Lower lobe of right lung (tissue), 2 donors: ENCODE results near the gene TBC1D20. TPM values are rescaled to one million over a fixed set of nuclear protein-coding genes. Genes with fewer than 3 reads are reported as not detected.
"Not testable (repeated sequence)": the region's sequence is repeated elsewhere in the genome, so short reads cannot be mapped to it uniquely, and the experiment has no call there.

Source experiments
- ATAC-seq, 2 donors: fragments of 200-7000 bp; cut with Tn5 transposase; one replicate each; pipeline ENCODE4 v1.9.1; 2020 to 2022; ENCODE audit warnings: mild to moderate bottlenecking in 2 of 2, moderate library complexity in 2 of 2
- DNase-seq: peaks from one replicate; pipeline ENCODE4 v3.0.0-alpha.2; 2020
- H3K27ac ChIP-seq: fragments of 200-600 bp; one replicate; pipeline ENCODE4 v1.8.0; 2022
- H3K27me3 ChIP-seq: fragments of 200-600 bp; one replicate; pipeline ENCODE4 v1.8.0; 2022; ENCODE audit warnings: low read depth
- H3K36me3 ChIP-seq: fragments of 200-600 bp; one replicate; pipeline ENCODE4 v1.8.0; 2022; ENCODE audit warnings: mild to moderate bottlenecking
- H3K4me1 ChIP-seq: fragments of 200-600 bp; one replicate; pipeline ENCODE4 v1.8.0; 2022
- H3K4me3 ChIP-seq: fragments of 200-600 bp; one replicate; pipeline ENCODE4 v1.8.0; 2022; ENCODE audit warnings: mild to moderate bottlenecking
- H3K9me3 ChIP-seq: fragments of 200-600 bp; one replicate; pipeline ENCODE4 v1.8.0; 2022
- CTCF ChIP-seq: fragments of 200-600 bp; IDR thresholded peaks from one replicate; pipeline ENCODE4 v1.8.0; 2022; ENCODE audit warnings: antibody characterized with exemption, mild to moderate bottlenecking
- intact Hi-C: fragments of 100-400 bp; cut with DNase I; formaldehyde crosslinking; loops from one replicate; pipeline ENCODE4 v1.11.0; 2022
- long read RNA-seq: library from polyadenylated mRNA; unstranded; transcript quantifications from one replicate; pipeline ENCODE4 v2.0.0, GENCODE V29; 2021
- total RNA-seq: library from RNA; stranded (reverse); fragmentation: NEBNext Ultra II Directional; extraction: Animal tissue kit (Norgen Biotek cat#: 25700); gene quantifications from one replicate; pipeline ENCODE4 v1.2.1, GENCODE V29; 2021
- donor health status: DM: no; HTN: yes; CAD: no; lungs with severe emphysema.

Gene TBC1D20, protein sequence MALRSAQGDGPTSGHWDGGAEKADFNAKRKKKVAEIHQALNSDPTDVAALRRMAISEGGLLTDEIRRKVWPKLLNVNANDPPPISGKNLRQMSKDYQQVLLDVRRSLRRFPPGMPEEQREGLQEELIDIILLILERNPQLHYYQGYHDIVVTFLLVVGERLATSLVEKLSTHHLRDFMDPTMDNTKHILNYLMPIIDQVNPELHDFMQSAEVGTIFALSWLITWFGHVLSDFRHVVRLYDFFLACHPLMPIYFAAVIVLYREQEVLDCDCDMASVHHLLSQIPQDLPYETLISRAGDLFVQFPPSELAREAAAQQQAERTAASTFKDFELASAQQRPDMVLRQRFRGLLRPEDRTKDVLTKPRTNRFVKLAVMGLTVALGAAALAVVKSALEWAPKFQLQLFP
- 40.3 TPM for total RNA-seq
- long read RNA-seq, full-length matches to known transcripts, result 37 of 70 reads
- long read RNA-seq, partial matches to known transcripts, result 13 of 70 reads
- long read RNA-seq, other reads (novel, unspliced or antisense), result 20 of 70 reads

GRCh38 chr20:462199-462991 is at the start of gene TBC1D20:
Gene TBC1D20 (minus strand): TSS chr20:462533. CDS start chr20:462405, 128 bp downstream.
- DNase-seq (peak; percentile 90), ATAC-seq (peak; percentile 98)
- H3K4me1 ChIP-seq, result peaks cover 48% of the 10 kb centered on the region
- no peaks in the 10 kb centered on the region for H3K9me3 ChIP-seq
- no peak for TF ChIP-seq CTCF
- H3K27ac ChIP-seq, result peak within 1 kb of the TSS; percentile 90
- H3K4me3 ChIP-seq, result peak within 1 kb of the TSS; percentile 86
- H3K36me3 ChIP-seq, result no peaks in the 10 kb centered on the region
- no peaks in the 10 kb centered on the region for H3K27me3 ChIP-seq
- intact Hi-C loops, result no loop called here

- H3K9me3 ChIP-seq, intact Hi-C loops, DNase-seq, H3K4me3 ChIP-seq, ATAC-seq, H3K27me3 ChIP-seq, H3K27ac ChIP-seq: not testable (repeated sequence)
- Histone ChIP-seq H3K36me3 (peaks cover 26% of the 10 kb centered on the region), H3K4me1 (peaks cover 27% of the 10 kb centered on the region)
These were observed 48.2 kb upstream of the TBC1D20 start for GRCh38 chr20:510328-511057.

DNA sequence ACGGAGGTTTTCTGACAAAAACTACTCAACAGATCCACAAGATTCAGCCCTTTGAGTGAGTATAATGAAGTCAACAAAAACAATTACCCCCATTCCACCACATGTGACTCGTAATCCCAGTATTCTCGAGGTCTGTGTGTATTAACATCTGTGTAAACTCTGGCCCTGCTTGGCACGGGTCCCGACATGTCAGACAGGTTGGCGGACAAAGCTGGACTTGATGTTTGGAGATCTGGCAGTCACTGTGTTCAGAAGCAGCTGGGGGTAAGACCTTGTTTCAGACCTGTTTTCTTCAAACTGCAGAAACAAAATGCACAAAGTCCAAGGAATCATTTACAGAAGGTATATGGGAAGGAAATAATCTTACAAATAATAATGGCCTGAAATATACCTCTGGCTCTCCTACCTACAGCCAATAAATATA is 46.0 kb upstream of the TBC1D20 start:
- peaks cover 47% of the 10 kb centered on the region for H3K36me3 ChIP-seq
- not testable (repeated sequence) for H3K27ac ChIP-seq

DNA sequence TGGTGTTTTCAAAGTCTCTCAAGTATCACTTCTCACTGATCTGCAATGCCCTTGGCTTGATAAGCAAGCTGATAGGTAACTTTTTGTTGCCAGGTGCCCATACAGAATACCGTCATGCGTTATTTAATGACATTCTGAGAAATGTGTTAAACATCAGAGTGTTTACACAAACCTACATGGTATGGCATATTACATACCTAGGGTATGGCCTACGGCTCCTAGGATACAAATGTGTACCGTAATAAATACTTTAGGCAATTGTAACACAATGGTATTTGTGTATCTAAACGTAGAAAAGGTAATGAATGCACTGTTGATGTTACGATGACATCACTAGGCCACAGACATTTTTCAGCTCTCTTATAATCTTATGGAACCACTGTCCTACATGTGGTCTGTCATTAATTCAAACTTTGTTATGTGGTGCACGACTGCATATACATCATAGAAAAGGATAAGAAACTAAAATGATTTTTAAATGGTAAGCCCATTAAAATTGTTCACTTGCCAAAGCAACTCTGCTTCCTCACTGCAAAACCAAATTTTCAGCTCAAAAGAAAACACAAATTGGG is 45.5 kb upstream of the TBC1D20 start:
- intact Hi-C loops, result no loop called here
- H3K4me3 ChIP-seq, result no peak overlapping the region
- no peak for TF ChIP-seq CTCF
- H3K9me3 ChIP-seq, result no peaks in the 10 kb centered on the region
- DNase-seq (no peak), ATAC-seq (no peak)
- H3K36me3 ChIP-seq, result peaks cover 52% of the 10 kb centered on the region
- H3K27ac ChIP-seq, result no peak overlapping the region
- no peaks in the 10 kb centered on the region for H3K27me3 ChIP-seq
- H3K4me1 ChIP-seq, result peaks cover 27% of the 10 kb centered on the region

More for the DNA sequence above, 46.0 kb upstream of the TBC1D20 start:
- intact Hi-C loops, H3K4me3 ChIP-seq, DNase-seq, H3K9me3 ChIP-seq, H3K27me3 ChIP-seq: not testable (repeated sequence)
- H3K4me1 ChIP-seq, result peaks cover 27% of the 10 kb centered on the region
- peak in 1 of 2 donors; percentile 19 for ATAC-seq

DNA sequence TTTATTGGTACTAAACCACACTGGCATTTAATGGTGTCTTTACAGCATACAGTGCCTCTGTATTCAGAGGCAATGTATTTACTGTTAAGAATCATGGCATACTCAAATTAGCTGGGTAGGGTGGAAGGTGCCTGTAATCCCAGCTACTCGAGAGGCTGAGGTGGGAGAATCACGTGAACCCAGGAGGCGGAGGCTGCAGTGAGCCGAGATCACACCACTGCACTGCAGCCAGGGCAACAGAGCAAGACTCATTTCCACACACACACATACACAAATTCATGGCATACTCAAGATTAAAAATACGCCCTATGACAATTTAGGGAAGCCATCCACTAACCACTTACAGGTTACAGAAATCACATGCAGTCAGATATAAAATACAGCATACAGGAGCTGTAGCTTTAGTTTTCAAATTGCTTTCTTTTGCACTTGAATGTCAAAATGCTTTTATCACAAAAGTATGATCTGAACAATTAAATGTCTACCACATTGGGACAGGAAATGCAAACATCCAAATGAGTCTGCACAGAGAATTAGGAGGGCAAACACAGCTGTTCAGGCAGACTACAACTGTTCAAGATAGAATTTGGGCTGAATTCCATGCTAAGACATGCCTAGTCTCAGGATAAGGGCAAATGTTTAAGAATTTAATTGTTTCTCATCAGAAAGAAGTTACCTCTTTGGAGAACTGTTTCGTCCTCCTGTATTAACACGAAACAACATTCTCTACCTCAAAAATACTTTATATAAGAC is 44.8 kb upstream of the TBC1D20 start:
- no peak for TF ChIP-seq CTCF
- Histone ChIP-seq H3K9me3 (no peaks in the 10 kb centered on the region), H3K27ac (no peak overlapping the region), H3K4me3 (no peak overlapping the region), H3K27me3 (no peaks in the 10 kb centered on the region), H3K36me3 (peaks cover 59% of the 10 kb centered on the region), H3K4me1 (peaks cover 27% of the 10 kb centered on the region)
- peak in 1 of 2 donors; percentile 15 for ATAC-seq
- intact Hi-C loops, result no loop called here
- DNase-seq, result no peak
